ENCODE measurements around the gene ZBED4. TPM values are rescaled to one million over a fixed set of nuclear protein-coding genes. Genes with fewer than 3 reads are reported as not detected.

ZBED4 gene
- total and polyA plus RNA-seq, 8 donors: 12.8 to 19.8 (median 15.1) TPM

DNA sequence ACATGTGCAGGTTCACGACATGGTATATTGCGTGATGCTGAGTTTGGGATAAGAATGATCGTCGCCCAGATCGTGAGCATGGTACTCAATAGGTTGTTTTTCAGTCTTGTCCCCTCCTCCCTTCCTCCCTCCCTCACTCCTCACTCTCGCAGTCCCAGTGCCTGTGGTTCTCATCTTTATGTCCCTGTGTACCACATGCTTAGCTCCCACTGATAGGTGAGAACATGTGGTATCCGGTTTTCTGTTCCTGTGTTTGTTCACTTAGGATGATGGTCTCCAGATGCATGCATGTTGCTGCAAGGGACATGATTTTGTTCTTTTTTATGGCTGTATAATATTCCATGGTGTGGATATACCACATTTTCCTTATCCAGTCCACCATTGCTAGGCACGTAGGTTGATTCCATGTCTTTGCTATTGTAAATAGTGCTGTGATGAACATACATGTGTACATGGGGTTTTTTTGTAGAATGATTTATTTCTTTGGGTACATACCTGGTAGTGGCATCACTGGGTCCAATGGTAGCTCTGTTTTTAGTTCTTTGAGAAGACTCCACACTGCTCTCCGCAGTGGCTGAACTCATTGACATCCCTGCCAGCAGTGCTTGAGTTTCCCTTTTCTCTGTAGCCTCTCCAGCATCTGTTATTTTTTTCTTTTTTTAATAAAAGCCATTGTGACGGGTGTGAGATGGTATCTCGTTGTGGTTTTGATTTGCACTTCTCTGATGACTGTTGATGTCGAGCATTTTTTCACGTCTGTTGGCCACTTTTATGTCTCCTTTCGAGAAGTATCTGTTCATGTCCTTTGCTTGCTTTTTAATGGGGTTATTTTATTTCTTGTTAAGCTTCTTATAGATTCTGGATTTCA is 16.4 kb downstream of the ZBED4 start:
- Histone ChIP-seq H3K9me3 (peaks cover 0 to 31% of the 10 kb centered on the region in 2 donors), H3K27me3 (no peaks in the 10 kb centered on the region), H3K36me3 (peaks cover 0 to 14% of the 10 kb centered on the region in 2 donors), H3K27ac (no peak overlapping the region), H3K4me3 (no peak overlapping the region), H3K4me1 (no peaks in the 10 kb centered on the region)
- ATAC-seq (no peak), DNase-seq (no peak)
- TF ChIP-seq, protein P1, sequence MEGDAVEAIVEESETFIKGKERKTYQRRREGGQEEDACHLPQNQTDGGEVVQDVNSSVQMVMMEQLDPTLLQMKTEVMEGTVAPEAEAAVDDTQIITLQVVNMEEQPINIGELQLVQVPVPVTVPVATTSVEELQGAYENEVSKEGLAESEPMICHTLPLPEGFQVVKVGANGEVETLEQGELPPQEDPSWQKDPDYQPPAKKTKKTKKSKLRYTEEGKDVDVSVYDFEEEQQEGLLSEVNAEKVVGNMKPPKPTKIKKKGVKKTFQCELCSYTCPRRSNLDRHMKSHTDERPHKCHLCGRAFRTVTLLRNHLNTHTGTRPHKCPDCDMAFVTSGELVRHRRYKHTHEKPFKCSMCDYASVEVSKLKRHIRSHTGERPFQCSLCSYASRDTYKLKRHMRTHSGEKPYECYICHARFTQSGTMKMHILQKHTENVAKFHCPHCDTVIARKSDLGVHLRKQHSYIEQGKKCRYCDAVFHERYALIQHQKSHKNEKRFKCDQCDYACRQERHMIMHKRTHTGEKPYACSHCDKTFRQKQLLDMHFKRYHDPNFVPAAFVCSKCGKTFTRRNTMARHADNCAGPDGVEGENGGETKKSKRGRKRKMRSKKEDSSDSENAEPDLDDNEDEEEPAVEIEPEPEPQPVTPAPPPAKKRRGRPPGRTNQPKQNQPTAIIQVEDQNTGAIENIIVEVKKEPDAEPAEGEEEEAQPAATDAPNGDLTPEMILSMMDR (IDR thresholded peaks at IDR 0.05): no peak
- intact Hi-C loops (cut with DNase I): no loop called here

DNA sequence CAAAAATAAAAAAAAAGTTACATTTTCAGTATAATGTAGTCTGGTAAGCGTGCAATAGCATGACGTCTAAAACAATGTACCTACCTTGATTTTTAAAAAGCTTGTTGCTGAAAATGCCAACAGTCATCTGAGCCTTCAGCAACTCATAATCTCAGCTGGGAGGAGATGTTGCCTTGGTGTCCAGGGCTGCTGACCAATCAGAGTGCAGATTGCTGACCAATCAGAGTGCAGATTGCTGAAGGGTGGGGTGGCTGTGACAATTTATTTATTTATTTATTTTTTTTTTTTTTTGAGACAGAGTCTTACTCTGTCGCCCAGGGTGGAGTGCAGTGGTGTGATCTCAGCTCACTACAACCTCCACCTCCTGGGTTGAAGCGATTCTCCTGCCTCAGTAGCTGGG is 17.8 kb downstream of the ZBED4 start:
- H3K9me3 ChIP-seq: peaks cover 0 to 18% of the 10 kb centered on the region in 2 donors

DNA sequence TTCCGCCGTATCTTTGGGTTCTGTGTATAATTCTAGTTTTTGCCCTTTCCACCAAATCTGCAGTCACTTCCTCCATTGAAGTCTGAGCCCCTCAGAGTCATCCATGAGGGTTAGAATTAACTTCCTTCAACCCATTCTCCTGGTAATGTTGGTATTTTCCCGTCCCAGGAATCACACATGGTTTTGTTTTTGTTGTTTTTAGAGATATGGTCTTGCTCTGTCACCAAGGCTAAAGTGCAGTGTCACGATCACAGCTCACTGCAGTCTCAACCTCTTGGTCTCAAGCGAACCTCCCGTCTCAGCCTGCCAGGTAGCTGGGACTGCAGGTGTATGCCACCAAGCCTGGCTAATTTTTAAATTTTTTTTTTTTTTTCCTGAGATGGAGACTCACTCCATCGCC is 18.7 kb downstream of the ZBED4 start:
- intact Hi-C loops (cut with DNase I): no loop called here
- ATAC-seq (no peak), DNase-seq (no peak)
- TF ChIP-seq, protein P1 (IDR thresholded peaks at IDR 0.05): no peak
- H3K27ac ChIP-seq: no peak overlapping the region
- no peak overlapping the region for H3K4me3 ChIP-seq
- H3K9me3 ChIP-seq: peaks cover 0 to 9% of the 10 kb centered on the region in 2 donors
- H3K36me3 ChIP-seq: peaks cover 0 to 5% of the 10 kb centered on the region in 2 donors
- no peaks in the 10 kb centered on the region for H3K4me1 ChIP-seq
- no peaks in the 10 kb centered on the region for H3K27me3 ChIP-seq

More for the DNA sequence above, 17.8 kb downstream of the ZBED4 start:
- TF ChIP-seq, protein P1 (IDR thresholded peaks at IDR 0.05): no peak
- ATAC-seq (no peak), DNase-seq (no peak)
- Histone ChIP-seq H3K27me3 (no peaks in the 10 kb centered on the region), H3K4me1 (no peaks in the 10 kb centered on the region), H3K27ac (no peak overlapping the region), H3K36me3 (peaks cover 0 to 13% of the 10 kb centered on the region in 2 donors), H3K4me3 (no peak overlapping the region)
- intact Hi-C loops (cut with DNase I): no loop called here

DNA sequence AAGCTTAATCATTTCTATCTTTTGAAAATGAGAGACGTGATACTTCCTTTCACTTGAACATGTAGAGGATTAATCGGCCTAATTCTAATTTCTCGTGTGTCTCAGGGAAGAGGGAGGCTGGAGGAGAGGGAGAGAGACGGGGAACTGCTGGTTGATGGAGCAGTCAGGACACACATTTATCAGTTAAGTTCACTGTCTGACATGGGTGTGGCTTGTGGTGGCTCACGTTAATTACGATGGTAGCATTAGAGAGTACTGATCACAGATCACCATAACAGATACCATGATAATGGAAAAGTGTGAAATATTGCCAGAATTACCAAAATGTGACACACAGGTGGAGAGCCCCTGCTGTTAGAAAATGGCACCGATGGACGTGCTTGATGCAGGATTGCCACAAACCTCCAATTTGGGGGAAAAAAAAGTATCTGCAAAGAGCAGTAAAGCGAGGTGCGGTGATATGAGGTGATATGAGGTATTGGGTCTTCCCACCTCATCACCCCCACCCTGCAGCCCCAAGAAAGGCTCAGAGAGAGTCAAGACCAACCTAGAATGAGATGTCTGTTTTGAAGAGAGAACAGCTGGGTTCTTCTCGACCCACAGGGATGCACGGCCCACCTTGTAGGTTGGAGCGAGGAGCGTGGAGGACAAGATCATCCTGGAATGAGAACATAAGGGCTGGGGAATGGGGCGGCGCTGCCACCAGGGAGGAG is 19.7 kb downstream of the ZBED4 start:
- H3K4me3 ChIP-seq: no peak overlapping the region
- peaks cover 0 to 8% of the 10 kb centered on the region in 2 donors for H3K9me3 ChIP-seq
- intact Hi-C loops (cut with DNase I): no loop called here
- TF ChIP-seq, protein P1 (IDR thresholded peaks at IDR 0.05): no peak
- no peaks in the 10 kb centered on the region for H3K27me3 ChIP-seq
- no peak overlapping the region for H3K27ac ChIP-seq
- H3K4me1 ChIP-seq: no peaks in the 10 kb centered on the region
- DNase-seq: no peak
- peaks cover 0 to 7% of the 10 kb centered on the region in 2 donors for H3K36me3 ChIP-seq
- no peak for ATAC-seq

DNA sequence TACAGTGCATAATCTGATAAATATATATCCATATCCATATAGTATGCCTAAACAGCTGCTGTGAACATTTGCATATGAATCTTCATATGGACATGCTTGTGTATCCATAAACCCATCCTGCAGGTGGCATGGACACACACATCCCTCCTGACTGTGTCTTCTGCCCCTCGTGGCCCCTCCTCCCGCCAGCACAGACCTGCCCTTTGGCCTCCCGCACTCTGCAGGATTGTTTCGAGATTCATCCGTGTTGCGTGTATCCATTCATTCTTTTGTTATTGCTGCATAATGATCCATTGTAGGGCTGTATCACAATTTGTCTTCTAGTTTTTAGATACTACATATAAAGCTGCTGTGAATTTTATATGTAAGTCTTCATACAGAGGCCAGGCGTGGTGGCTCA is 24.0 kb downstream of the ZBED4 start:
- Histone ChIP-seq H3K27ac (no peak overlapping the region), H3K27me3 (no peaks in the 10 kb centered on the region), H3K36me3 (peaks cover 0 to 7% of the 10 kb centered on the region in 2 donors), H3K9me3 (no peaks in the 10 kb centered on the region), H3K4me1 (no peaks in the 10 kb centered on the region), H3K4me3 (no peak overlapping the region)
- ATAC-seq (no peak), DNase-seq (no peak)
- TF ChIP-seq, protein P1 (IDR thresholded peaks at IDR 0.05): no peak
- intact Hi-C loops (cut with DNase I): no loop called here
